Measurements from ENCODE around the gene CFAP52.
"Not testable (repeated sequence)": the region's sequence is repeated elsewhere in the genome, so short reads cannot be mapped to it uniquely, and the experiment has no call there.

The CFAP52 gene

GRCh38 chr17:9575381-9576101 is 901 bp upstream of the CFAP52 start, which contains the start of gene STX8:
Gene STX8 (minus strand): TSS chr17:9575820. CDS start chr17:9575808, 12 bp downstream.
- peak; percentile 4 for DNase-seq

DNA sequence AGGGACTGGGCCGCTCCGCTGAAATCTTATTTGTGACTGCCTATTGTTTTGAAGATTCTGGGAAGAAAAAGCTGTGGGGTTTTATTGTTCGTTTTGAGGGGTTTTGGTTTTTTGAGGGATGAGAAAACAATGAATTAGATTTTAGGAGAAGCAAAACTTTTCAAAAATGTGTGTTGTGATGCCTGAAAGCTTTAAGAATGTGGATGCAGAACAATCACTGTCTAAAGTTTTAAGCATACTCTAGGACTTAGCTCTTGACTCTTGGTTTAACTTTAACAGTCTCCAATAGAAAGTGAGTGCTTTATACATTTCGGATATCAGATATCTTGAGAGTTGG is 899 bp downstream of the CFAP52 start:
- no peak for DNase-seq

DNA sequence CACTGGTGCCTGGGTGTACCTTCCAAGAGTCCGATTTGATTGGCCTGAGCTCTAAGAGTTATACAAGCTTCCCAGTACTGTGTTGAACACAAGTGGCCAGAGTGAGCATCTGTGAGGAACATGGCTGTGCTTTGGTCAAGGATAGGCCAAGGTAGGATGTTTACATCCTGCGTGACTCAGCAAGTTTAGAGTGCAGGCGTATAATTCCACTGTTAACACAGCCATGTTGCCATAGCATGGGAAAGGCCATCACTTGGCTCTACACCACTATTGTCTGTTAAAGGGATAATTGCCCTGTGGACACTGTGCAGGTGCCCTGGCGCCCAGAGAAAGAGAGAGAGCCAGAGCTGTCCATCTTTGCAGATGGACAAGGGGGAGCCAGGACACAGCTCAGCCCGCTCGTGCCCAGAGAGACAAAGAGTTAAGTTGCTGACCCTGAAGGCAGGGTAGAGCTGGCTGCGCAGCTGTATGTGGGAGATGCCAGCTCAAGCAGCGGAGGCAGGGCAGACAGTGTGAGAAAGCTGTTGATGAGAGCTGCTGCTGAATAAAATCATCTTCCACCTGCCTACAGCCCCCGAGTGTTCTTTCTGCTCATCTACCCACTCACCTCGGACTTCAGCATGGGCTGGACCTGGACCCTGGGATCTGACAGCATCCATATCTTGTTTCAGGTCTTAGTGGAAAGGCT is 11.7 kb downstream of the CFAP52 start:
- no peak for DNase-seq

DNA sequence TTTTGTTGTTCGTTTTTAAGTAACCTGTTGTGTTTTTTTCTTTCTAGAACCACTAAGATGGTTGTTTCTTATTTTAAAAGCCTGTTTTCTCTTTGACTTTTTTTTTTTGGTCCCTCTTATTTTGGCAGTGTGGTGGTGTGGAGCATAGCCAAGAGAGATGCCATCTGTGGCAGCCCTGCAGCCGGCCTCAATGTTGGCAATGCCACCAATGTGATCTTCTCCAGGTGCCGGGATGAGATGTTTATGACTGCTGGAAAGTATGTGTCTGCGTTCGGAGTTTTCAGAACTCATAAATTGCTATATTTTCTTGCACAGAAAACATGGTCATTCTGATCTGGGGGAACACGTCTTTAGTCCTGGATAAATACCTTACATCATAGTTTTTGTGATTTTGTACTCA is 17.6 kb downstream of the CFAP52 start:
- no peak for DNase-seq

DNA sequence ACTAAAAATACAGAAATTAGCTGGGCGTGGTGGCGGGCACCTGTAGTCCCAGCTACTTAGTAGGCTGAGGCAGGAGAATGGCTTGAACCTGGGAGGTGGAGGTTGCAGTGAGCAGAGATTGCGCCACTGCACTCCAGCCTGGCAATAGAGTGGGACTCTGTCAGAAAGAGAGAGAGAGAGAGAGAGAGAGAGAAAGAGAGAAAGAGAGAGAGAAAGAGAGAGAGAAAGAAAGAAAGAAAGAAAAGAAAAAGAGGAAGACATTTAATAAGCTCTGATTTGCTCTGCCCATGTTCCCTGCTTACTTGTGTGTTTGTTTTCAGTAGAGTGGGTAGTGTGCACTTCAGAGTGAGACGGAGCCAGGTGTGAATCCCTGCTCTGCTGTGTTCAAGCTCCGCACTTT is 21.2 kb downstream of the CFAP52 start:
- not testable (repeated sequence) for DNase-seq

GRCh38 chr17:9598661-9599060 is 22.2 kb downstream of the CFAP52 start:
- no peak for DNase-seq

DNA sequence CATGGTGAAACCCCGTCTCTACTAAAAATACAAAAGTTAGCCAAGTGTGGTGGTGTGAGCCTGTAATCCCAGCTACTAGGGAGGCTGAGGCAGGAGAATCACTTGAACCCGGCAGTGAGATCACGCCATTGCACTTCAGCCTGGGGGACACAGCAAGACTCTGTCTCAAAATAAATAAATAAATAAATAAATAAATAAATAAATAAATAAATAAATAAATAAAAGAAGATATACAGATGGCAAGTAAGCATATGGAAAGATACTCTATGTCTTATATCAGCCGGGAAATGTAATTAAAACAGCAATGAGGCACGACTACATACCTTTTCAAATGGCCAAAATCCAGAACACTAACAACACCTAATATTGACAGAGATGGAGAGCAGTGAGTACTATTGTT is 28.1 kb downstream of the CFAP52 start:
- not testable (repeated sequence) for DNase-seq

DNA sequence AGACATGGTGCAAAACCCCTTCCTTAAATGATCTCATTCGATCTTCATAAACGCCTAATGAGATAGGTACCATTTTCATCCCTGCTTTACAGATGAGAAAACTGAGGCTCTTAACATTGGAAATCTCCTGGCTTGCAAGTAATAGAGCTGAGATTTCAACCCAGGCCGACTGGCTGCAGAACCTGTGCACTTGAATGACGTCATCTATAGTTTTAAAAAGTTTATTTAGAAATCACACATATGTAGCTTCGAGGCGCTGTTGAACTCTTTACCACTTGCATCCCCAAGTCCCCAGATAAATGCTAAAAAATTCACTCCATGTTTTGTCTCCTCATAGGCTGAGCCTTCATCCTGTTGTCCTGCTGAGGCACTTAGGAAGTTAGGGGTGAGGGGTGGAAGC is 30.0 kb downstream of the CFAP52 start:
- no peak for DNase-seq

DNA sequence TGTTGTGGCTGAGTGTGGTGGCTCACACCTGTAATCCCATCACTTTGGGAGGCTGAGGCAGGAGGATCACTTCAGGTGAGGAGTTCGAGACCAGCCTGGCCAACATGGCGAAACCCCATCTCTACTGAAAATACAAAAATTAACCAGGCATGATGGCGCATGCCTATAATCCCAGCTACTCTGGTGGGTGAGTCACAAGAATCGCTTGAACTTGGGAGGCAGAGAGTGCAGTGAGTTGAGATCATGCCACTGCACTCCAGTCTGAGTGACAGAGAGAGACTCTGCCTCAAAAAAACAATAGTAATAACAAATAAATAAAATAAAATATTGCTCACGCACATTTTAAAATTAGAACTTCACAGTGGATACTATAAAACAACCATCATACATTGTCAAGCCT is 30.6 kb downstream of the CFAP52 start:
- DNase-seq, result not testable (repeated sequence)

- no peak for DNase-seq
Measured at GRCh38 chr17:9611557-9611956, 35.1 kb downstream of the CFAP52 start.

- no peak for DNase-seq
Measured at GRCh38 chr17:9612006-9612405, 35.6 kb downstream of the CFAP52 start.

GRCh38 chr17:9615486-9615885 is 39.0 kb downstream of the CFAP52 start:
- DNase-seq, result no peak

DNA sequence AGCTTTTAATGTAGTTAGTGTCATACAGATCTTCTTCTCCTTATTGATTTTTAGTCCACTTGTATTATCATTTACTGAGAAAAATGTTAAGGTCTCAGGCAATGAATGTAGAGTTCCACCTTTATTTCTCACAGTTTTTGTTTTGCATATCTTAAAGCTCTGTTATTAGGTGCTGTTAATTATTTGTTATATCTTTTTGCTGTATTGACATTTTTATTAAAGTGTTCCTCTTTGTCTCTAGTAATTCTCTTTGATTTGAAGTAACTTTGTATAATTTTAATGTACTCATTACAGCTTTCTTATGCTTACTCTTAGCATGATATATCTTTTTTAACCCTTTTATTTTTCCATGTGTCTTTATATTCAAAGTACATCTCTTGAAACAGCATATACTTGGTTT is 46.5 kb downstream of the CFAP52 start:
- DNase-seq, result no peak

- no peak for DNase-seq
Measured at GRCh38 chr17:9628509-9628908, 52.1 kb downstream of the CFAP52 start.

DNA sequence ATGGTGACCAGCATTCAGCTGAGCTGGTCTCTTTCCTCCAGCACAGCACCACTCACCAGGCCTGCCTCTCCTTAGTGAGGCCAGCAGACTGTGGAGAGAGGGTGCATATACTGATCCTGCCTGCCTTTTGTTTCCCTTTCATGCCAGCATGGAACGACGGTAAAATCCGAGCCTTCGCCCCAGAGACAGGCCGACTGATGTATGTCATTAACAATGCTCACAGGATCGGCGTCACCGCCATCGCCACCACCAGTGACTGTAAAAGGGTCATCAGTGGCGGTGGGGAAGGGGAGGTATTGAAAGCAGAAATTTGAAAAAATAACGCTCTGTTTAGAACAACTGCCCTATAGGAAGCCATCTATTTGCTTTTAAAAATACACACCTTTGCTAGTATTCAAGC is 56.3 kb downstream of the CFAP52 start:
- no peak for DNase-seq

GRCh38 chr17:9635340-9635739 is 58.9 kb downstream of the CFAP52 start:
- no peak for DNase-seq

GRCh38 chr17:9636501-9636900 is 60.1 kb downstream of the CFAP52 start:
- no peak for DNase-seq

DNA sequence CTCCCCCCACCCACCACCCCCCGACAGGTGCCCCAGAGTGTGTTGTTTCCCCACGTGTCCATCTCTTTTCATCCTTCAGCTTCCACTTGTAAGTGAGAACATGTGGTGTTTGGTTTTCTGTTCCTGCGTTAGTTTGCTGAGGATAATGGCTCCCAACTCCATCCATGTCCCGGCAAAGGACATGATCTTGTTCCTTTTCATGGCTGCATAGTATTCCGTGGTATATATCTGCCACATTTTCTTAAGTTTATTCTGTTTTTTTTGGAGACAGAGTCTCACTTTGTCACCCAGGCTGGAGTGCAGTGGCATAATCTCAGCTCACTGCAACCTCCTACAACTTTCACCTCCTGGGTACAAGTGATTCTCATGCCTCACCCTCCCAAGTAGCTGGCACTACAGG is 63.9 kb downstream of the CFAP52 start:
- not testable (repeated sequence) for DNase-seq

GRCh38 chr17:9643611-9644010 is 67.2 kb downstream of the CFAP52 start:
- DNase-seq, result no peak

GRCh38 chr17:9644910-9645751 is 68.7 kb downstream of the CFAP52 start, which contains the start of gene USP43:
Gene USP43 (plus strand): TSS chr17:9645517. CDS start chr17:9645633, 116 bp downstream.
- DNase-seq, result no peak

GRCh38 chr17:9645851-9646545 is 69.6 kb downstream of the CFAP52 start:
- no peak for DNase-seq

- DNase-seq, result no peak
Measured at GRCh38 chr17:9646546-9646885, 70.1 kb downstream of the CFAP52 start.

- no peak for DNase-seq
Measured at GRCh38 chr17:9647014-9647413, 70.6 kb downstream of the CFAP52 start.

Data from NCI-H187 treated with DMSO at 0.1 percent for 48 hours (cell line).